Measurements from ENCODE around the gene ADIPOR1.

DNA sequence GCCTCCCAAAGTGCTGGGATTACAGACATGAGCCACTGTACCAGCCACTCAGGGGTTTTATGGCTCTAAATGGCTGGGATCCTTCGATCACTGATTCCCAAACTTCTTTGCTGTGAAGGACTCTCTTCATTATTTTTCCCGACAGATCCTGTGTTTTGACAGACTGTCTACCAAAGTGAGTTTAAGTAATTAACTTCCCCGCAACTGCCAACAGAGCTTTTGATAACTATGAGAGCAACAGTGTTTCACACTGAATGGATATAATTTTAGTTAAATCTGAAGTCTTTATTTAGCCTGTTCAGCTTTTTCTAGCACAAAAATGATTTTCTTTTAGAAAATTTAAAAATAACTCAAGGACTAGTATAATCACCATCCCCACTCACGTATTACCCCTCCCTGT is 56.6 kb downstream of the ADIPOR1 start:
- TF ChIP-seq POLR2A (IDR thresholded peaks at IDR 0.05), result no peak
- TF ChIP-seq, protein P1, sequence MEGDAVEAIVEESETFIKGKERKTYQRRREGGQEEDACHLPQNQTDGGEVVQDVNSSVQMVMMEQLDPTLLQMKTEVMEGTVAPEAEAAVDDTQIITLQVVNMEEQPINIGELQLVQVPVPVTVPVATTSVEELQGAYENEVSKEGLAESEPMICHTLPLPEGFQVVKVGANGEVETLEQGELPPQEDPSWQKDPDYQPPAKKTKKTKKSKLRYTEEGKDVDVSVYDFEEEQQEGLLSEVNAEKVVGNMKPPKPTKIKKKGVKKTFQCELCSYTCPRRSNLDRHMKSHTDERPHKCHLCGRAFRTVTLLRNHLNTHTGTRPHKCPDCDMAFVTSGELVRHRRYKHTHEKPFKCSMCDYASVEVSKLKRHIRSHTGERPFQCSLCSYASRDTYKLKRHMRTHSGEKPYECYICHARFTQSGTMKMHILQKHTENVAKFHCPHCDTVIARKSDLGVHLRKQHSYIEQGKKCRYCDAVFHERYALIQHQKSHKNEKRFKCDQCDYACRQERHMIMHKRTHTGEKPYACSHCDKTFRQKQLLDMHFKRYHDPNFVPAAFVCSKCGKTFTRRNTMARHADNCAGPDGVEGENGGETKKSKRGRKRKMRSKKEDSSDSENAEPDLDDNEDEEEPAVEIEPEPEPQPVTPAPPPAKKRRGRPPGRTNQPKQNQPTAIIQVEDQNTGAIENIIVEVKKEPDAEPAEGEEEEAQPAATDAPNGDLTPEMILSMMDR (IDR thresholded peaks at IDR 0.05), result no peak
- TF ChIP-seq EP300 (IDR thresholded peaks at IDR 0.05), result no peak

All from ovary (tissue), 3 donors.